ENCODE measurements around the gene SCGB1C2.

DNA sequence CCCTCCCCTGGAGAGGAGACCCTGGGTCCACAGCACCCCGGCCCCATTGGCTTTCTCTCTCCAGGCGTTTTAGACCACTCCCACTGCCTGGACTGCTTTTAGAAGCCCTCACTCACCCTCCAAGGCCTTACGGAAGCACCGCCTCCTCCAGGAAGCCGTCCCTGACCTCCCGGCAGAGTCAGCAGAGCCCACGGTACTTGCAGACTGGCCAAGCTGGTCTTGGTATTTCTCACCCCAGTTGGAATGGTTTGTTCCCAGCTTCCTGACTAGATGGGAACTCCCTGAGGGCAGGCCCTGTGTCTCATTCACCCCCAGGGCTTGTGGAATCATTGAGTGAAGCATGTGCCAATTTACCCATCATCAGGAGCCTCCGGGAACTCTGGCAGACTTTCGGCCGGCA lies 9.2 kb downstream of the SCGB1C2 start:
- no peak for TF ChIP-seq ARNT (IDR thresholded peaks at IDR 0.05)
- no peak for TF ChIP-seq ELF4 (IDR thresholded peaks at IDR 0.05)

All from HEK293T (cell line).